Neutrophil (primary cell): ENCODE results near the gene ZFP69.
A peak's percentile ranks its signal among the peaks of the same experiment; 100 is the strongest.

Experiments used
- H3K27ac ChIP-seq: fragments of 200-600 bp; sonication (generic); 2 replicates; pipeline ENCODE4 v1.5.1; 2016; ENCODE audit warnings: mild to moderate bottlenecking, moderate library complexity
- H3K27me3 ChIP-seq: fragments of 200-600 bp; sonication (generic); 2 replicates; pipeline ENCODE4 v1.6.0; 2016; ENCODE audit warnings: mild to moderate bottlenecking
- H3K36me3 ChIP-seq: fragments of 200-600 bp; sonication (generic); 2 replicates; pipeline ENCODE4 v1.5.1; 2017
- H3K4me1 ChIP-seq, 2 experiments: fragments of 200-600 bp in 1 of 2; sonication (generic) in 1 of 2; 1 replicate in 1 of 2; 2 replicates in 1 of 2; pipeline versions ENCODE4 v1.5.1 to v1.6.1; 2013 to 2016; ENCODE audit warnings: low read depth in 1 of 2, low read length in 1 of 2, mild to moderate bottlenecking in 1 of 2, moderate library complexity in 1 of 2; ENCODE audit not compliant: control insufficient read depth in 1 of 2, insufficient read depth in 1 of 2
- H3K4me3 ChIP-seq, 2 experiments: fragments of 200-600 bp in 1 of 2; sonication (generic) in 1 of 2; 1 replicate in 1 of 2; 2 replicates in 1 of 2; pipeline ENCODE4 v1.5.1; 2013 to 2016; ENCODE audit warnings: low read depth in 1 of 2, low read length in 1 of 2, mild to moderate bottlenecking in 1 of 2, moderate library complexity in 1 of 2
- H3K9me3 ChIP-seq: fragments of 200-600 bp; sonication (generic); 2 replicates; pipeline ENCODE4 v1.5.1; 2016
- CTCF ChIP-seq: fragments of 200-600 bp; sonication (generic); IDR thresholded peaks from 2 replicates; pipeline ENCODE4 v1.5.1; 2016; ENCODE audit warnings: antibody characterized with exemption

The ZFP69 gene

DNA sequence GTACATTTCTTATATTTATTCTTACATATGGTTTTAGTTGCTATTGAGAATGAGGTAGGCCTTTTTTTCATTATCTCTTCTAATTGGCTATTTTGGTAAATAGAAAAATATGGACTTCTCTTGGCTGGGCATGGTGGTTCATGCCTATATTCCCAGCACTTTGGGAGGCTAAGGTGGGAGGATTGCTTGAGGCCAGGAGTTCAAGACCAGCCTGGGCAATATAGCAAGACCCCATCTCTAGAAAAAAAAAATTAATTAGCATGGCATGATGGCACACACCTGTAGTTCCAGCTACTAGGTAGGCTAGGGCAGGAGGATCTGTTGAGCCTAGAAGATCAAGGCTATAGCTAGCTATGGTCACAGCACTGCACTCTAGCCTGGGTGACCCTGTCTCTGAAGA lies 57.5 kb downstream of the ZFP69 start:
- Histone ChIP-seq H3K27me3 (no peaks in the 10 kb centered on the region), H3K4me3 (no peak overlapping the region), H3K36me3 (no peaks in the 10 kb centered on the region), H3K27ac (no peak overlapping the region), H3K4me1 (peaks cover 17% of the 10 kb centered on the region in 2 experiments), H3K9me3 (no peaks in the 10 kb centered on the region)
- no peak for TF ChIP-seq CTCF

GRCh38 chr1:40535732-40536131 lies 58.6 kb downstream of the ZFP69 start:
- H3K4me3 ChIP-seq: no peak overlapping the region
- peaks cover 14 to 16% of the 10 kb centered on the region in 2 experiments for H3K4me1 ChIP-seq
- H3K9me3 ChIP-seq: no peaks in the 10 kb centered on the region
- no peaks in the 10 kb centered on the region for H3K36me3 ChIP-seq
- no peaks in the 10 kb centered on the region for H3K27me3 ChIP-seq
- no peak for TF ChIP-seq CTCF
- H3K27ac ChIP-seq: no peak overlapping the region

DNA sequence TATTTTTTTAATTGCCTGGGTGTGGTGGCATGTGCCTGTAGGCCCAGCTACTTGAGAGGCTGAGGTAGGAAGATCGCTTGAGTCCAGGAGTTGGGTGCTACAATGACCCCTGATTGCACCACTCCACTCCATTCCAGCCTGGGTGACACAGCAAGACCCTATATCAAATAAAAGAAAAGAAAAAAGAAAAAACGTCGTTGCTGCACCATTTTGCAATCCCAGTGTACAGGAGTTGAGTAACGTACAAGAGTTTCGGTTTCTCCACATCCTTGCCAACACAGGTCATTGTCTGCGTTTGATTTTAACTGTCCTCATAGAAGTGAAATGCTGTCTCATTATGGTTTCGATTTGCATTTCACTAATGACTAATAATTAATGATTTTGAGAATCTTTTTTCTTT lies 62.2 kb downstream of the ZFP69 start:
- peaks cover 0 to 4% of the 10 kb centered on the region in 2 experiments for H3K4me1 ChIP-seq
- peak overlapping the region; percentile 49 for H3K27ac ChIP-seq
- no peak overlapping the region for H3K4me3 ChIP-seq
- peaks cover 2% of the 10 kb centered on the region for H3K36me3 ChIP-seq
- no peaks in the 10 kb centered on the region for H3K9me3 ChIP-seq
- H3K27me3 ChIP-seq: no peaks in the 10 kb centered on the region
- TF ChIP-seq CTCF: no peak
